ENCODE measurements around the gene MPG. TPM values are rescaled to one million over a fixed set of nuclear protein-coding genes. Genes with fewer than 3 reads are reported as not detected.

MPG gene
- polyA plus RNA-seq, 1 donor (not counting 4 experiments of a cell fraction or from before 2014, with no cell fraction given): 22.7 TPM

GRCh38 chr16:33877-34647, 44.0 kb upstream of the MPG start:
- Histone ChIP-seq H2AFZ (ENCODE audit: control insufficient read depth, low read length) (no peak overlapping the region), H4K20me1 (ENCODE audit: control insufficient read depth, extremely low read depth, insufficient read depth, low read length) (no peaks in the 10 kb centered on the region), H3K9ac (ENCODE audit: control insufficient read depth, extremely low read depth, insufficient read depth, low read length) (no peak overlapping the region), H3K9me3 (ENCODE audit: control insufficient read depth, low read depth, low read length) (no peaks in the 10 kb centered on the region), H3K79me2 (ENCODE audit: control insufficient read depth, insufficient read depth, low read length) (no peaks in the 10 kb centered on the region), H3K27me3 (ENCODE audit: control insufficient read depth, extremely low read depth, insufficient read depth, low read length) (no peaks in the 10 kb centered on the region), H3K4me1 (ENCODE audit: control insufficient read depth, extremely low read depth, insufficient read depth, low read length) (peaks cover 3% of the 10 kb centered on the region), H3K4me2 (ENCODE audit: control insufficient read depth, extremely low read depth, insufficient read depth, low read depth, low read length) (no peak overlapping the region), H3K27ac (ENCODE audit: control insufficient read depth, insufficient read depth, low read length) (no peak overlapping the region), H3K4me3 (ENCODE audit: control insufficient read depth in 2 of 3, extremely low read depth in 1 of 3, insufficient read depth in 2 of 3, low read depth in 1 of 3, low read length in 3 of 3) (no peak overlapping the region), H3K36me3 (ENCODE audit: control insufficient read depth in 2 of 2, extremely low read depth in 1 of 2, insufficient read depth in 2 of 2, low read length in 2 of 2) (peaks cover 1 to 5% of the 10 kb centered on the region in 2 experiments), H3K9me1 (ENCODE audit: control insufficient read depth, extremely low read depth, insufficient read depth, low read length) (no peaks in the 10 kb centered on the region)
- TF ChIP-seq EZH2 (IDR thresholded peaks at IDR 0.05; ENCODE audit: low read length): no peak
- TF ChIP-seq CTCF (optimal IDR thresholded peaks at IDR 0.05 in 1 of 3, IDR thresholded peaks at IDR 0.05 in 1 of 3, conservative IDR thresholded peaks at IDR 0.05 in 1 of 3; ENCODE audit: extremely low read depth in 1 of 3, insufficient read depth in 2 of 3, low read length in 3 of 3): no peak
- dilution Hi-C loops (cut with MboI; ENCODE audit: extremely low pct_ligation_motif_present, low sequenced_read_pairs): no loop called here
- no peak for DNase-seq (ENCODE audit: low read depth, low spot score)
- no peak for FAIRE-seq

- Histone ChIP-seq H3K4me2 (ENCODE audit: control insufficient read depth, extremely low read depth, insufficient read depth, low read depth, low read length) (no peak overlapping the region), H2AFZ (ENCODE audit: control insufficient read depth, low read length) (no peak overlapping the region), H3K27ac (ENCODE audit: control insufficient read depth, insufficient read depth, low read length) (no peak overlapping the region), H3K27me3 (ENCODE audit: control insufficient read depth, extremely low read depth, insufficient read depth, low read length) (no peaks in the 10 kb centered on the region), H3K4me1 (ENCODE audit: control insufficient read depth, extremely low read depth, insufficient read depth, low read length) (peaks cover 3% of the 10 kb centered on the region), H3K9me1 (ENCODE audit: control insufficient read depth, extremely low read depth, insufficient read depth, low read length) (no peaks in the 10 kb centered on the region), H3K4me3 (ENCODE audit: control insufficient read depth in 2 of 3, extremely low read depth in 1 of 3, insufficient read depth in 2 of 3, low read depth in 1 of 3, low read length in 3 of 3) (no peak overlapping the region), H4K20me1 (ENCODE audit: control insufficient read depth, extremely low read depth, insufficient read depth, low read length) (no peaks in the 10 kb centered on the region), H3K9me3 (ENCODE audit: control insufficient read depth, low read depth, low read length) (no peaks in the 10 kb centered on the region), H3K9ac (ENCODE audit: control insufficient read depth, extremely low read depth, insufficient read depth, low read length) (no peak overlapping the region), H3K36me3 (ENCODE audit: control insufficient read depth in 2 of 2, extremely low read depth in 1 of 2, insufficient read depth in 2 of 2, low read length in 2 of 2) (peaks cover 2 to 5% of the 10 kb centered on the region in 2 experiments), H3K79me2 (ENCODE audit: control insufficient read depth, insufficient read depth, low read length) (no peaks in the 10 kb centered on the region)
- FAIRE-seq (no peak), DNase-seq (ENCODE audit: low read depth, low spot score) (no peak)
- dilution Hi-C loops (cut with MboI; ENCODE audit: extremely low pct_ligation_motif_present, low sequenced_read_pairs): no loop called here
- TF ChIP-seq EZH2 (IDR thresholded peaks at IDR 0.05; ENCODE audit: low read length): no peak
- no peak for TF ChIP-seq CTCF (optimal IDR thresholded peaks at IDR 0.05 in 1 of 3, IDR thresholded peaks at IDR 0.05 in 1 of 3, conservative IDR thresholded peaks at IDR 0.05 in 1 of 3; ENCODE audit: extremely low read depth in 1 of 3, insufficient read depth in 2 of 3, low read length in 3 of 3)
These were observed 43.4 kb upstream of the MPG start for GRCh38 chr16:34648-34987.

All from keratinocyte (primary cell).